Endodermal cell (in vitro differentiated cells): ENCODE results near the gene LOXL1. TPM values are rescaled to one million over a fixed set of nuclear protein-coding genes. Genes with fewer than 3 reads are reported as not detected.

Experiments used
- DNase-seq: peaks from one replicate; pipeline ENCODE4 v3.0.0-alpha.2; 2017
- H3K27ac ChIP-seq: 2 replicates; pipeline ENCODE4 v1.5.1; 2013; ENCODE audit warnings: mild to moderate bottlenecking, low read depth, low read length, moderate library complexity
- H3K27me3 ChIP-seq: 2 replicates; pipeline ENCODE4 v1.6.1; 2013; ENCODE audit warnings: mild to moderate bottlenecking, low read length, moderate library complexity; ENCODE audit not compliant: insufficient read depth, control insufficient read depth, poor library complexity, severe bottlenecking
- H3K36me3 ChIP-seq: 2 replicates; pipeline ENCODE4 v1.7.0; 2013; ENCODE audit warnings: mild to moderate bottlenecking, low read length, moderate library complexity; ENCODE audit not compliant: control insufficient read depth, insufficient read depth
- H3K4me1 ChIP-seq: one replicate; pipeline ENCODE4 v1.7.0; 2013; ENCODE audit warnings: low read length; ENCODE audit not compliant: control insufficient read depth, insufficient read depth
- H3K4me3 ChIP-seq: 2 replicates; pipeline ENCODE4 v1.5.1; 2013; ENCODE audit warnings: mild to moderate bottlenecking, low read length, moderate library complexity
- H3K9ac ChIP-seq: 2 replicates; pipeline ENCODE4 v1.6.1; 2013; ENCODE audit warnings: mild to moderate bottlenecking, low read length, moderate library complexity; ENCODE audit not compliant: poor library complexity, severe bottlenecking; ENCODE audit errors: extremely low read depth
- H3K9me3 ChIP-seq: 2 replicates; pipeline ENCODE4 v1.6.1; 2013; ENCODE audit warnings: mild to moderate bottlenecking, low read length, moderate library complexity; ENCODE audit not compliant: control insufficient read depth
- H3K27ac Mint-ChIP-seq: 2 replicates; pipeline ENCODE4 v1.8.0; 2020; ENCODE audit warnings: mixed read lengths
- H3K27me3 Mint-ChIP-seq: 2 replicates; pipeline ENCODE4 v1.8.0; 2021; ENCODE audit warnings: mild to moderate bottlenecking, mixed read lengths; ENCODE audit not compliant: insufficient read depth
- H3K36me3 Mint-ChIP-seq: 2 replicates; pipeline ENCODE4 v1.8.0; 2020; ENCODE audit warnings: low read depth, mixed read lengths
- H3K4me1 Mint-ChIP-seq: 2 replicates; pipeline ENCODE4 v1.8.0; 2020; ENCODE audit warnings: mixed read lengths
- H3K4me3 Mint-ChIP-seq: 2 replicates; pipeline ENCODE4 v1.8.0; 2020; ENCODE audit warnings: mild to moderate bottlenecking, moderate library complexity, mixed read lengths
- H3K9me3 Mint-ChIP-seq: 2 replicates; pipeline ENCODE4 v1.8.0; 2020; ENCODE audit warnings: mild to moderate bottlenecking, mixed read lengths
- WGBS, 2 experiments: methylation state at CpG; one replicate each; pipeline versions ENCODE4 v1.1.5 to v1.1.7; 2013; ENCODE audit warnings: missing lambda C conversion rate in 2 of 2, mixed read lengths in 1 of 2; ENCODE audit not compliant: insufficient coverage in 1 of 2, insufficient read length in 1 of 2; 5-methylcytosine and 5-hydroxymethylcytosine counted together
- total RNA-seq, 2 donors: library from RNA; stranded (reverse); fragmentation: NEBNext Ultra II Directional in 1 of 2; extraction: Animal tissue kit (Norgen Biotek cat#: 25700) in 1 of 2; gene quantifications; 2 replicates in 1 of 2; 3 replicates in 1 of 2; pipeline ENCODE4 v1.2.1, GENCODE V29; 2021
- TF ChIP-seq, protein P1 (sequence below): fragments of 200-600 bp; sonication (generic); conservative IDR thresholded peaks from 2 replicates; pipeline ENCODE4 v1.5.0; 2021; ENCODE audit warnings: antibody characterized with exemption, mild to moderate bottlenecking

Gene LOXL1
- total RNA-seq, 2 donors from 2014 or later: 21.3 to 31.8 TPM

DNA sequence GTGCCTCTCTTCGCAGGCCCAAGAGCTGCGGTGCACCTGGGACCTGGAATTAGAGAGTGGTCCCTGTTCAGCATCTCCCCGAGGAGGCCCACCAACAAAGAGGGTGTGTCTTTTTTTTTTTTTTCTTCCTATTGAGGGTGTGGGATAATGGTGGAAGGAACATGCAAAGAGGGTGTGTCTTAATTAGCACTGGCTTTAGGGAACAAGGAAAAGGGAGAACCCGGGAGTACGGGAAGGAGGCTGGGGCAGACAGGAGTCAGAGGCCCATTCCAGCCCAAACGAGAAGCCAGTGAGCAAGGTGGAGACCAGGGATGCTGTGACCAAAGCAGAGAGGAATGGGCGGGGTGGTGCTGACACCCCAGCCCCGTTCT is 429 bp upstream of the LOXL1 start:
- Histone ChIP-seq H3K4me1 (peaks cover 32% of the 10 kb centered on the region), H3K27me3 (no peaks in the 10 kb centered on the region), H3K4me3 (peak overlapping the region; percentile 77), H3K9ac (no peak overlapping the region), H3K9me3 (no peaks in the 10 kb centered on the region), H3K27ac (no peak overlapping the region), H3K36me3 (no peaks in the 10 kb centered on the region)
- DNase-seq: no peak
- Mint-ChIP-seq H3K36me3 (no peaks in the 10 kb centered on the region), H3K27me3 (peaks cover 15% of the 10 kb centered on the region), H3K27ac (no peak overlapping the region), H3K4me3 (peak overlapping the region; percentile 55), H3K4me1 (peaks cover 47% of the 10 kb centered on the region), H3K9me3 (no peaks in the 10 kb centered on the region)
- WGBS, 2 experiments: 53 to 67% methylated on average over 6 to 8 of the region's 8 CpGs
- TF ChIP-seq, protein P1, sequence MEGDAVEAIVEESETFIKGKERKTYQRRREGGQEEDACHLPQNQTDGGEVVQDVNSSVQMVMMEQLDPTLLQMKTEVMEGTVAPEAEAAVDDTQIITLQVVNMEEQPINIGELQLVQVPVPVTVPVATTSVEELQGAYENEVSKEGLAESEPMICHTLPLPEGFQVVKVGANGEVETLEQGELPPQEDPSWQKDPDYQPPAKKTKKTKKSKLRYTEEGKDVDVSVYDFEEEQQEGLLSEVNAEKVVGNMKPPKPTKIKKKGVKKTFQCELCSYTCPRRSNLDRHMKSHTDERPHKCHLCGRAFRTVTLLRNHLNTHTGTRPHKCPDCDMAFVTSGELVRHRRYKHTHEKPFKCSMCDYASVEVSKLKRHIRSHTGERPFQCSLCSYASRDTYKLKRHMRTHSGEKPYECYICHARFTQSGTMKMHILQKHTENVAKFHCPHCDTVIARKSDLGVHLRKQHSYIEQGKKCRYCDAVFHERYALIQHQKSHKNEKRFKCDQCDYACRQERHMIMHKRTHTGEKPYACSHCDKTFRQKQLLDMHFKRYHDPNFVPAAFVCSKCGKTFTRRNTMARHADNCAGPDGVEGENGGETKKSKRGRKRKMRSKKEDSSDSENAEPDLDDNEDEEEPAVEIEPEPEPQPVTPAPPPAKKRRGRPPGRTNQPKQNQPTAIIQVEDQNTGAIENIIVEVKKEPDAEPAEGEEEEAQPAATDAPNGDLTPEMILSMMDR: no peak

DNA sequence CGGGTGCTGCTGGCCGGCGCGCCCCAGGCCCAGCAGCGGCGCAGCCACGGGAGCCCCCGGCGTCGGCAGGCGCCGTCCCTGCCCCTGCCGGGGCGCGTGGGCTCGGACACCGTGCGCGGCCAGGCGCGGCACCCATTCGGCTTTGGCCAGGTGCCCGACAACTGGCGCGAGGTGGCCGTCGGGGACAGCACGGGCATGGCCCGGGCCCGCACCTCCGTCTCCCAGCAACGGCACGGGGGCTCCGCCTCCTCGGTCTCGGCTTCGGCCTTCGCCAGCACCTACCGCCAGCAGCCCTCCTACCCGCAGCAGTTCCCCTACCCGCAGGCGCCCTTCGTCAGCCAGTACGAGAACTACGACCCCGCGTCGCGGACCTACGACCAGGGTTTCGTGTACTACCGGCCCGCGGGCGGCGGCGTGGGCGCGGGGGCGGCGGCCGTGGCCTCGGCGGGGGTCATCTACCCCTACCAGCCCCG is 777 bp downstream of the LOXL1 start:
- Histone ChIP-seq H3K27ac (peak overlapping the region; percentile 72), H3K36me3 (no peaks in the 10 kb centered on the region), H3K4me1 (peaks cover 30% of the 10 kb centered on the region), H3K9ac (peak overlapping the region; percentile 49), H3K4me3 (peak overlapping the region; percentile 77), H3K9me3 (no peaks in the 10 kb centered on the region), H3K27me3 (no peaks in the 10 kb centered on the region)
- 0 to 2% methylated on average over 13 to 65 of the region's 65 CpGs for WGBS, 2 experiments
- H3K9me3 Mint-ChIP-seq: no peaks in the 10 kb centered on the region
- no peaks in the 10 kb centered on the region for H3K36me3 Mint-ChIP-seq
- peak; percentile 88 for DNase-seq
- H3K4me1 Mint-ChIP-seq: peaks cover 41% of the 10 kb centered on the region
- H3K4me3 Mint-ChIP-seq: peak overlapping the region; percentile 55
- peaks cover 15% of the 10 kb centered on the region for H3K27me3 Mint-ChIP-seq
- TF ChIP-seq, protein P1: no peak
- H3K27ac Mint-ChIP-seq: no peak overlapping the region

DNA sequence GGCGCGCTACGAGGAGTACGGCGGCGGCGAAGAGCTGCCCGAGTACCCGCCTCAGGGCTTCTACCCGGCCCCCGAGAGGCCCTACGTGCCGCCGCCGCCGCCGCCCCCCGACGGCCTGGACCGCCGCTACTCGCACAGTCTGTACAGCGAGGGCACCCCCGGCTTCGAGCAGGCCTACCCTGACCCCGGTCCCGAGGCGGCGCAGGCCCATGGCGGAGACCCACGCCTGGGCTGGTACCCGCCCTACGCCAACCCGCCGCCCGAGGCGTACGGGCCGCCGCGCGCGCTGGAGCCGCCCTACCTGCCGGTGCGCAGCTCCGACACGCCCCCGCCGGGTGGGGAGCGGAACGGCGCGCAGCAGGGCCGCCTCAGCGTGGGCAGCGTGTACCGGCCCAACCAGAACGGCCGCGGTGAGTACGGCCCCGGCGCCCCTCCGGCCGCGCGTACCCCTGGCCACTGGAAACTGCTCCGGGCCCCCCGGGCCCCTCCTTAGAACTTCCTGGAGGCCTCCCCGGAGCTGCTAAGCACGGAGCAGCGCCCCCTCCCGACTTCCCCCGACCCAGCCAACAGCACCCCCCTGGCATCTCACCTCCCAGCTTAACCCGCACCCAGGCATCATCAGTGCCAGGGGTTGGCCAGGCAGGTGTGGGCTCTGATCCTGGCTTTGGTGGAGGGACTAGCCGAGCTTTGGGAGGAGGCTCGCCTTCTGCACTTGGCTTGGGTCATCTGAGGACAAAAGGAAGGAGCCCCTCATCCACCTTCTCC is 1.4 kb downstream of the LOXL1 start:
- peaks cover 39% of the 10 kb centered on the region for H3K4me1 Mint-ChIP-seq
- DNase-seq: peak; percentile 89
- H3K36me3 Mint-ChIP-seq: no peaks in the 10 kb centered on the region
- peak overlapping the region; percentile 49 for H3K9ac ChIP-seq
- peaks cover 15% of the 10 kb centered on the region for H3K27me3 Mint-ChIP-seq
- H3K27ac ChIP-seq: no peak overlapping the region
- H3K27ac Mint-ChIP-seq: no peak overlapping the region
- peaks cover 24% of the 10 kb centered on the region for H3K4me1 ChIP-seq
- no peaks in the 10 kb centered on the region for H3K9me3 ChIP-seq
- TF ChIP-seq, protein P1: peak; percentile 82
- H3K4me3 ChIP-seq: peak overlapping the region; percentile 77
- H3K27me3 ChIP-seq: no peaks in the 10 kb centered on the region
- H3K4me3 Mint-ChIP-seq: peak overlapping the region; percentile 55
- H3K36me3 ChIP-seq: no peaks in the 10 kb centered on the region
- H3K9me3 Mint-ChIP-seq: no peaks in the 10 kb centered on the region
- WGBS, 2 experiments: 1 to 2% methylated on average over 14 to 78 of the region's 78 CpGs
